ENCODE results near the gene GPR132. TPM values are rescaled to one million over a fixed set of nuclear protein-coding genes. Genes with fewer than 3 reads are reported as not detected.

Gene GPR132
- total RNA-seq, 1 experiment from 2014 or later, result 0.20 TPM

DNA sequence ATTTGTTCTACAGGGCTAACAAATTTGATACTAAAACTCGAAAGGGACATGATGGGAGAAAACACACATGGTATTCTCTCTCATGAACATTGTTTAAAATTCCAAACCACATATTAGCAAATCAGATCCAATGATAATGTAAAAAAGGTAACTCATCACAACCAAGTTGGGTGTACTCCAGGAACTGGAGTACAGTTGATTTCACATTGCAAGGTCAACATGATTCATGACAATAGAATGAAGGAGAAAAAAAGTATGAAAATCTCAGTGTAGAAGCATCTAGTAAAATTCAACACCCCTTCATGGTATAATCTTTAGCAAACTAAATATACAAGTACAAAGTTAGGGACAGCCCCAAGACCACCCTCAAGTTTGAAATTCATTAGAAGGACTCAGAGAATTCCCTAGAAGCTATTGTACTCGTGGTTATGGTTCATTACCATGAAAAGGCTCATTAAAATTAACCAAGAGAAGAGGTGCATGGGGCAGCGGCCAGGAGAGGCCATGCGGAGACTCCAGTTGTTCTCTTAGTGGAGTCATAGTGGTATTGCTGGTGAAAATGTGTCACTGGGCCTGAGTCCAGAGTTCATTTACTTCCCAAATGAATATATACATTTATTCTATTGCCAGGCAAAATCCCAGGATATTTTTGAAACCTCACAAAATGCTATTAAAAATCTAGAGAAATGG, 41.3 kb downstream of the GPR132 start:
- H4K20me1 ChIP-seq (ENCODE audit: control insufficient read depth, insufficient read depth, insufficient read length), result no peaks in the 10 kb centered on the region
- no peak overlapping the region for H3K4me2 ChIP-seq (ENCODE audit: insufficient read depth, insufficient read length, low read length)
- H3K14ac ChIP-seq (ENCODE audit: insufficient read depth, low read length), result no peak overlapping the region
- peaks cover 6% of the 10 kb centered on the region for H3K79me1 ChIP-seq (ENCODE audit: insufficient read depth, low read depth, low read length, poor library complexity, severe bottlenecking)
- H3K4me1 Mint-ChIP-seq, result peaks cover 26 to 29% of the 10 kb centered on the region in 2 experiments
- no peak overlapping the region for H2AFZ ChIP-seq (ENCODE audit: low read length)
- peaks cover 13% of the 10 kb centered on the region for H3K23me2 ChIP-seq (ENCODE audit: insufficient read length, low read depth, low read length, poor library complexity, severe bottlenecking)
- H4K8ac ChIP-seq (replicated peaks; ENCODE audit: insufficient read length, low read depth, low read length), result no peak overlapping the region
- no peaks in the 10 kb centered on the region for H3K27me3 ChIP-seq (ENCODE audit: insufficient read depth, low read length)
- no peak overlapping the region for H3K56ac ChIP-seq (ENCODE audit: insufficient read length, low read depth, low read length)
- WGBS (ENCODE audit: extremely low coverage, insufficient read length, low lambda C conversion rate), result no CpG with 5 or more reads among the region's 4 CpGs
- H3K9me3 ChIP-seq (ENCODE audit: control insufficient read depth, low read depth, low read length), result no peaks in the 10 kb centered on the region
- no peak overlapping the region for H3K9ac ChIP-seq (ENCODE audit: extremely low read depth, insufficient read length, low read length)
- H3K4me3 Mint-ChIP-seq, result no peak overlapping the region; a peak in 1 of 5 replicates
- no peak overlapping the region for H2BK5ac ChIP-seq (ENCODE audit: insufficient read length, low read length)
- H2BK120ac ChIP-seq (ENCODE audit: low read depth, low read length, poor library complexity, severe bottlenecking), result no peak overlapping the region
- no peak overlapping the region for H3K23ac ChIP-seq (ENCODE audit: insufficient read length, low read depth, low read length)
- no peak overlapping the region for H2BK12ac ChIP-seq (ENCODE audit: insufficient read length, low read depth, low read length)
- TF ChIP-seq CTCF (conservative IDR thresholded peaks at IDR 0.05), result no peak
- no peak overlapping the region for H3T11ph ChIP-seq (ENCODE audit: low read length)
- DNase-seq, result no peak
- H3K36me3 Mint-ChIP-seq (ENCODE audit: insufficient read depth in 1 of 3, low read depth in 3 of 3), result peaks cover 5 to 8% (median 8%) of the 10 kb centered on the region in 3 experiments; a peak in 6 of 7 replicates
- no peak overlapping the region for H3K4ac ChIP-seq (ENCODE audit: low read depth, low read length)
- H3K27ac ChIP-seq (ENCODE audit: insufficient read length, low read depth, low read length), result no peak overlapping the region
- no peak overlapping the region for H2AK5ac ChIP-seq (ENCODE audit: insufficient read length, low read length)
- H4K5ac ChIP-seq (ENCODE audit: insufficient read length, low read depth, low read length), result no peak overlapping the region
- H3K27me3 Mint-ChIP-seq (ENCODE audit: low read depth), result peaks cover 16% of the 10 kb centered on the region
- H2BK15ac ChIP-seq (ENCODE audit: low read depth, low read length), result no peak overlapping the region
- no peak overlapping the region for H3K27ac Mint-ChIP-seq
- H2BK20ac ChIP-seq (ENCODE audit: low read depth, low read length, poor library complexity, severe bottlenecking), result no peak overlapping the region
- peaks cover 0 to 5% of the 10 kb centered on the region in 2 experiments; a peak in 2 of 5 replicates for H3K9me3 Mint-ChIP-seq
- no peak overlapping the region for H3K18ac ChIP-seq (ENCODE audit: insufficient read length, low read depth, low read length)
- H3K4me1 ChIP-seq (ENCODE audit: insufficient read depth, low read length), result peaks cover 5% of the 10 kb centered on the region; the same call in 1 of the 2 replicates
- peaks cover 14% of the 10 kb centered on the region; the same call in 1 of the 2 replicates for H3K79me2 ChIP-seq (ENCODE audit: insufficient read depth, low read length)
- H4K91ac ChIP-seq (ENCODE audit: insufficient read length, low read depth, low read length), result no peak overlapping the region

Measured in H9 (cell line).